Uterus (tissue), 4 donors: ENCODE results near the gene TUBB. TPM values are rescaled to one million over a fixed set of nuclear protein-coding genes. Genes with fewer than 3 reads are reported as not detected.

Experiments used
- DNase-seq, 2 donors: peaks; one replicate each; pipeline ENCODE4 v3.0.0-alpha.2; 2019 to 2020
- H3K27ac ChIP-seq, 2 donors: fragments of 200-600 bp; sonication (generic); 1 replicate in 1 of 2; 2 replicates in 1 of 2; pipeline ENCODE4 v1.5.1; 2016 to 2018
- H3K27me3 ChIP-seq, 2 donors: fragments of 200-600 bp; sonication (generic); one replicate each; pipeline ENCODE4 v1.5.1; 2018 to 2019; ENCODE audit warnings: control low read depth in 1 of 2
- H3K36me3 ChIP-seq, 2 donors: fragments of 200-600 bp; sonication (generic); one replicate each; pipeline ENCODE4 v1.5.1; 2019; ENCODE audit warnings: control low read depth in 1 of 2
- H3K4me1 ChIP-seq, 2 donors: fragments of 200-600 bp; sonication (generic); one replicate each; pipeline ENCODE4 v1.5.1; 2018 to 2019; ENCODE audit warnings: control low read depth in 1 of 2
- H3K4me3 ChIP-seq, 2 donors: fragments of 200-600 bp; sonication (generic); 1 replicate in 1 of 2; 2 replicates in 1 of 2; pipeline ENCODE4 v1.5.1; 2018 to 2019; ENCODE audit warnings: mild to moderate bottlenecking in 1 of 2
- H3K9me3 ChIP-seq, 2 donors: fragments of 200-600 bp; sonication (generic); one replicate each; pipeline ENCODE4 v1.5.1; 2019; ENCODE audit warnings: control low read depth in 1 of 2
- POLR2A ChIP-seq, 2 donors: fragments of 450-650 bp; IDR thresholded peaks; one replicate each; pipeline ENCODE4 v1.6.1; 2016; ENCODE audit warnings: antibody characterized with exemption in 2 of 2, mild to moderate bottlenecking in 1 of 2, moderate library complexity in 1 of 2
- intact Hi-C: fragments of 100-400 bp; cut with DNase I; formaldehyde crosslinking; loops from one replicate; pipeline ENCODE4 v1.15.1; 2023; ENCODE audit warnings: low total_unique reads
- total RNA-seq, 4 donors: library from RNA; depleted of rRNA in 3 of 4; stranded (reverse); fragments of >200 nt in 3 of 4; gene quantifications; one replicate each; pipeline versions ENCODE4 v1.1.0 to v1.2.4, GENCODE V29; 2014 to 2023
- TF ChIP-seq, protein P1 (sequence below), 4 experiments: fragments of 200-600 bp in 2 of 4; fragments of 450-650 bp in 2 of 4; sonication (generic) in 2 of 4; IDR thresholded peaks; one replicate each; pipeline ENCODE4 v1.5.1; 2016 to 2019; ENCODE audit warnings: antibody characterized with exemption in 4 of 4, mild to moderate bottlenecking in 2 of 4, moderate library complexity in 1 of 4
- donor health status: DM: yes; HTN: yes; CAD: no.

TUBB gene
- total RNA-seq, 4 donors from 2014 or later, result 130 to 426 (median 290) TPM

DNA sequence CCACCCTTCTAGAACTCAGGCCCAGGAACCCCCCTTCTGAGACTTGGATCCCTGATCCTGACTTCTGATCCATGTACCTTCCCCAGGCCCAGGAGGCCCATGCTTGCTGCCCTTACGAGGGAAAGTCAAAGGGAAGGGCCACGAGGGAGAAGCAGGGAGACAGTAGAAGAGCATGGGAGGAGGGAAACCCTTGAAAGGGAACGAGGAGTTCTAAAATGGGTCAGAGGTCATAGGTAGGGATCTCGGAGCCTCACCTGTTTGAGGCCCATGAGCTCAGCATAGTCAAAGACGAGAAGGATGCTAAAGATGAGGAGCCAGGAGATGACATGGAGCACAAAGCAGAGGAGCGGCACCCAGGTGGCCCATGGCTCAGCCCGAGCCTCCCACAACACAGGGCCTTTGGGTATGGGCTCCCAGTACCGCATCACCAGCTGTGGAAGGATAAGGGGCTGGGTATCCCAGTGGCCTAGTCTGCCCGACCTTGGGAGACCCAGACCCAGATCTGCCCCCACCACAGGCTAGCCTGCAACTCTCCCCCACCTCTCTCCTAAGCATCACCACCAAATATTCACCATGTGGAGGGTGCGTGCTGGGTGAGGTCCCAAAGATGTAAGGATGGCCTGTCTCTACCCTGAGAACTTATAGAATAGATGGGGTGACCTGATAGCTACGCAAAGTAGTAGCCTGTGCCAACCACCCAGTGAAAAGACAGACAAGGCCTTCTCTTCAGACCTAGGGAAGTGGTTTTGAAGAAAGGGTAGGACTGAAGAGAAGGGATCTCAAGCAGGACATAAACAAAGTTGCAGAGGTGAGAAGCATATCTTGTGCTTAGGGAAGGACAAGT, 30.9 kb upstream of the TUBB start:
- no peaks in the 10 kb centered on the region for H3K36me3 ChIP-seq
- DNase-seq, result no peak
- intact Hi-C loops, result no loop called here
- TF ChIP-seq, protein P1, sequence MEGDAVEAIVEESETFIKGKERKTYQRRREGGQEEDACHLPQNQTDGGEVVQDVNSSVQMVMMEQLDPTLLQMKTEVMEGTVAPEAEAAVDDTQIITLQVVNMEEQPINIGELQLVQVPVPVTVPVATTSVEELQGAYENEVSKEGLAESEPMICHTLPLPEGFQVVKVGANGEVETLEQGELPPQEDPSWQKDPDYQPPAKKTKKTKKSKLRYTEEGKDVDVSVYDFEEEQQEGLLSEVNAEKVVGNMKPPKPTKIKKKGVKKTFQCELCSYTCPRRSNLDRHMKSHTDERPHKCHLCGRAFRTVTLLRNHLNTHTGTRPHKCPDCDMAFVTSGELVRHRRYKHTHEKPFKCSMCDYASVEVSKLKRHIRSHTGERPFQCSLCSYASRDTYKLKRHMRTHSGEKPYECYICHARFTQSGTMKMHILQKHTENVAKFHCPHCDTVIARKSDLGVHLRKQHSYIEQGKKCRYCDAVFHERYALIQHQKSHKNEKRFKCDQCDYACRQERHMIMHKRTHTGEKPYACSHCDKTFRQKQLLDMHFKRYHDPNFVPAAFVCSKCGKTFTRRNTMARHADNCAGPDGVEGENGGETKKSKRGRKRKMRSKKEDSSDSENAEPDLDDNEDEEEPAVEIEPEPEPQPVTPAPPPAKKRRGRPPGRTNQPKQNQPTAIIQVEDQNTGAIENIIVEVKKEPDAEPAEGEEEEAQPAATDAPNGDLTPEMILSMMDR (IDR thresholded peaks at IDR 0.05), result no peak
- no peak for TF ChIP-seq POLR2A (IDR thresholded peaks at IDR 0.05)
- H3K4me3 ChIP-seq, result no peak overlapping the region
- peaks cover 8 to 10% of the 10 kb centered on the region in 2 donors for H3K4me1 ChIP-seq
- peak overlapping the region; percentile 98 to 99 for H3K27ac ChIP-seq
- H3K9me3 ChIP-seq, result no peaks in the 10 kb centered on the region
- no peaks in the 10 kb centered on the region for H3K27me3 ChIP-seq

DNA sequence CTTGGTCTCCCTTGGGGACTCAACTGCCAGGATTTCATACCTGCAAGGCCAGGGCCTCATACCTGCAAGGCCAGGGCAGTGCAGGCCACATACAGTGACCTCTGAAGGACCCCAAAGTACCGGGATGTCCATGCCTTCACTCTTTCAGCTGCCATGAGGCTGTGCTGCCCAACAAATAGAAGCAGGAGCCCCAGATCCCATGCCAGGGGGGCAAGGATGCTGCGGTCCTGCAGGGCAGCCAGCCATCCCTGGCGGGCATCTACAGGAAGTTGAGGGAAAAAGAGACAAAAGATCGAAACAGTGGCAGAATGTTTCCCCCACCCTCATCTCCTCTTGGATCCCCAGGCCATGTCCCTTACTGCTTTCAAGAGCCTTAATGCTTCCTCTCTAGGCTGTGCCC, 30.2 kb upstream of the TUBB start:
- peak overlapping the region; percentile 98 to 99 for H3K27ac ChIP-seq
- H3K9me3 ChIP-seq, result no peaks in the 10 kb centered on the region
- peaks cover 8 to 10% of the 10 kb centered on the region in 2 donors for H3K4me1 ChIP-seq
- no peak for DNase-seq
- peak overlapping the region; percentile 60 to 78 for H3K4me3 ChIP-seq
- intact Hi-C loops, result no loop called here
- TF ChIP-seq, protein P1 (IDR thresholded peaks at IDR 0.05), result no peak
- no peak for TF ChIP-seq POLR2A (IDR thresholded peaks at IDR 0.05)
- H3K27me3 ChIP-seq, result no peaks in the 10 kb centered on the region
- no peaks in the 10 kb centered on the region for H3K36me3 ChIP-seq

DNA sequence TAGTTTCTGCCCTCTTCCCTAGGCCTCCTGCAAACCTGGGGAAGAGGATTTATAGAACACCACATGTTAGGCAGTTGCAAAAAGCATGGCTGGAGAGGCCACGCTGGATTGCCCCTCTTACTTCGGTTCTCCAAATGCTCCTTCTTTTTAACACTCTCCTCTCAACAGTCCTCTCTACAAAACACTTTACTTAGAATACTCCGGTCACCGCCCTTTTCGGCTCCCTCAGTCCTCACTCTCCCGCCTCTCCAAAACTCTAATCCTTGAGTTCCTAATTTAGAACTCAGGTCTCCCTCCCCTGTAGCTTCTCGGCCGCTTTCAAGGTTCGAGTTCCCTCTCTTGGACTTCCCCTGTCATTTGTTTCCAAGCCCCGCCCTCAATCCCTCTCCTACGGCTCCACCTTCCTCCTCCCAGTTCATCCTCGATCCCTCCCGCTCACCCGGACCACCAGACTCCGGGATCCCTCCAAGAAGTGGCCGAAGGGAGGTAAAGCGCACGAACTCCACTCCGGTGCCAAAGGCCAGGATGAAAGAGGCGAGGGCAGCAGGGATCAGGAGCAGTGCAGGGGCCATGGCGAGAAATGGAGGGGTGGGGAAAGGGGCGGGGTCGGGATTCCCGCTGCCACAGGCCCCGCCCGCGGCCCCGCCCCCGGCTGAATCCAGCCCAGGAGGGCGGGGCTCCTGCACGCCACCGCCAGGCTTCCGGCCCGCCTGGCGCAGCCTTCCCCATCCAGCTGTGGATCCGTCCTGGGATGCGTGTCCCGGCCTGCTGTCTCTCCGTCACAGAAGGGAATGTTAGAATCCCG, 29.5 kb upstream of the TUBB start, which contains the start of gene NRM:
Gene NRM, minus strand, starts transcription at position 582 of the 805 bp plus-strand sequence. Its CDS starts 10 bp downstream, at position 572.
- H3K4me1 ChIP-seq, result peaks cover 8 to 10% of the 10 kb centered on the region in 2 donors
- DNase-seq, result peak; percentile 89 to 92
- peak within 1 kb of the TSS; percentile 98 to 99 for H3K27ac ChIP-seq
- no peaks in the 10 kb centered on the region for H3K36me3 ChIP-seq
- intact Hi-C loops, result no loop called here
- H3K4me3 ChIP-seq, result peak within 1 kb of the TSS; percentile 60 to 78
- TF ChIP-seq POLR2A (IDR thresholded peaks at IDR 0.05), result peak in 1 of 2 donors; percentile 37
- TF ChIP-seq, protein P1 (IDR thresholded peaks at IDR 0.05), result no peak
- no peaks in the 10 kb centered on the region for H3K27me3 ChIP-seq
- H3K9me3 ChIP-seq, result no peaks in the 10 kb centered on the region

DNA sequence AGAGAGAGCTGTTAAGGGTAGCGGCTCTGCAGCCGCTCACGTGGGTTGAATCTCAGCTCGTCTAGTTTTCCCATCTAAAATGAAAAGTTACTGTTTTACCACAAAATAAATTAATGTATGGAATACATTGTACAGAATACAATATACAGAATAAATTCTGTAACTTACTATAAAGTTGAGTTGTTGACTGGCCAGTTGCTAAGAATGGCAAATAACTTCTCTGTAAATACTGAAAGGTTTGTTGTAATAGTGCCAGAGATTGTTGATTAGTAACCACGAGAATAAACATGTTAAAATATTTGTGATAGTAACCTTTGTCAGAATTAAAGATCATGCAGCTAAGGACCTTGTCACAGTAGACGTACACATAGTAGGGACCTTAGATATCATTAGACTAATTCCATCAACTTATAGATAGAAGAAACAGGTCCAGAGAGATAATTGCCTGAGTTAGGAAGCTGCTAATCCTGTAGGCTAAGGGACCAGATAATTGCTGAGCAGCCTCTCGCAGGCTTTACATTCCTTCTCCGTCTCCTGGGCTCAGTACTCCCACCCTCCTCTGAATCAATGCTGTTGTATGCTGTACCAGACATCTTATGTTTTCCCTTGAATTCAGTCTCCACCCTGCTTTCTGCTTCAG, 28.8 kb upstream of the TUBB start:
- Histone ChIP-seq H3K27me3 (no peaks in the 10 kb centered on the region), H3K27ac (peak overlapping the region; percentile 98 to 99), H3K4me1 (peaks cover 8 to 10% of the 10 kb centered on the region in 2 donors), H3K36me3 (no peaks in the 10 kb centered on the region), H3K9me3 (no peaks in the 10 kb centered on the region), H3K4me3 (peak overlapping the region; percentile 60 to 78)
- no peak for DNase-seq
- intact Hi-C loops, result no loop called here
- TF ChIP-seq POLR2A (IDR thresholded peaks at IDR 0.05), result no peak
- TF ChIP-seq, protein P1 (IDR thresholded peaks at IDR 0.05), result no peak
